ENCODE measurements around the gene PKIG. TPM values are rescaled to one million over a fixed set of nuclear protein-coding genes. Genes with fewer than 3 reads are reported as not detected.

PKIG gene
- total RNA-seq, 1 donor from 2014 or later: 32.2 TPM

GRCh38 chr20:44615876-44616603, 33.7 kb downstream of the PKIG start:
- peak; percentile 26 for FAIRE-seq
- DNase-seq (ENCODE audit: low spot score in 2 of 2): peak; percentile 49 to 65

DNA sequence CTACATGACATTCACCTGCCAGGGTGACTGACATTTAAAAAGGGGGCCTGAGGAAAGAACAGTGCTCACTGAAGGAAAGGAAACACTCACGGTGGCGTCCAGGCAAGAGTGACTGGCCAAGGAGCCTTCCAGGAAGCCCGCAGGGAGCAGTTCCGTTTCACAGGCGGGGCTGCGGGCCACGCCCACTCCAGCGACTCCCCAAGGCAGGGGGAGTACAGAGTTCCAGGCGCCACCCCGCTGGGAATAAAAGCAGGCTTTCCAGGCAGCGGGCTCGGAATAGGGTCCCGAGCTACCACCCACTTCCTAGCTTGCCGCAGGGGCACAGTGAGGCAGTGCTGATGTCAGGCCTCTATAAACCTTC, 34.2 kb downstream of the PKIG start:
- DNase-seq (ENCODE audit: low spot score in 2 of 2) (no peak), FAIRE-seq (no peak)

DNA sequence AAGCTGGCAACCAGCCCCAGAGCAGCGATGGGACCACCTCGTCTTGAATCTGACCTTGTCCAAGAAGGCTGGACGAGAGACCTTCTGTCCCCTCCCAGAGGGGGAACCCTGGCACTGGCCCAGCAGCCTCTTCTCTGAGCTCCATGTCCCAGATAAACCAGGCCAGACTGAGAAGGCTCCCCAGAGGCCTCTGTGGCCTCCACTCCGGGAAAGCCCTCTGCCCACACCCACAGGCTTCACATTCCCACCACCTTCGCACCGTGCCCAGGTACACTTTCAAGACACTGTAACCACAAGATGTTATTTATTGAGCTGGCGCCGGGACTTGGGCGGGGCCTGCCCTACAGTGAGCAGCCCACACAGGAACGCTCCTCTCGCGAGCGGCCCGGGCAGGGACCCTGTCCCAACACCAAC, 35.9 kb downstream of the PKIG start:
- FAIRE-seq (no peak), DNase-seq (ENCODE audit: low spot score in 2 of 2) (no peak)

DNA sequence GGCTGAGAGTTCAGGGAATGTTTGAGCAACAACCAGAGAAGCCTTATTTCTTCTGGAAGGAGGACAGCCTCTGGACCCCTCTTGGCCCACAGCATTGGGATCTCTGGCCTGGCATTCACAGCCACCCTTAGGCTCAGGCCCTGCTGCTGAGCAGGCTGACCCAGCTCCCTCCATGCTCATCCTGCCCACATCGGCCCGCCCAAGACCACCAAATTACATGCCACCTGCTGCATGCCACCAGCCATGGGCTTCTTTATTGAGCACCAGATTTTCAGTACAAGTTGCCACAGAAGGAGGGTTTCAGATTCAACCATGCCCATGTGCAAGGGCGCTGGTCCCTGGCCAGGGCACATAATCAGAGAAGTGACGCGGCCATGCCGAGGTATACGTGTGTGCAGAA, 36.9 kb downstream of the PKIG start:
- DNase-seq (ENCODE audit: low spot score in 2 of 2) (no peak), FAIRE-seq (no peak)

DNA sequence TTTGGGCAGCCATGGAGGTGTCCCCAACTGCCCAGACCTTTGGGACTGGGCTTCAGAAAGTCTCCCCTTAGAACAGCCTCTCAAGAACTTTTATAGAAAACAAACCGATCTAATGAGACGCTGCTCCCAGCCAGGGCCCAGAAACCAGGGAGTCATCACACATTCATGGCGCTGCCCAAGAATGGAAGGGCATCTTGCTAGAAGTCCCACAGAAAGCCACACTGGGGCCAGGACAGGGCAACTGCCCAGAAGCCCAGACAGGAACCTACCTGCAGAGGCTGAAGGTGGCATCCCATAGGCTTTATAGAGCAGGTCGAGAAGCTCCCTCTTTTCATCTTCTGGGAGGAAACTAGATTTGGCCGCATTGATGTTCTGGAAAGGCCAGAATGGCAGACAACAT, 37.7 kb downstream of the PKIG start:
- FAIRE-seq (no peak), DNase-seq (ENCODE audit: low spot score in 2 of 2) (no peak)

- no peak for FAIRE-seq
Measured at GRCh38 chr20:44621325-44621724, 38.9 kb downstream of the PKIG start.

DNA sequence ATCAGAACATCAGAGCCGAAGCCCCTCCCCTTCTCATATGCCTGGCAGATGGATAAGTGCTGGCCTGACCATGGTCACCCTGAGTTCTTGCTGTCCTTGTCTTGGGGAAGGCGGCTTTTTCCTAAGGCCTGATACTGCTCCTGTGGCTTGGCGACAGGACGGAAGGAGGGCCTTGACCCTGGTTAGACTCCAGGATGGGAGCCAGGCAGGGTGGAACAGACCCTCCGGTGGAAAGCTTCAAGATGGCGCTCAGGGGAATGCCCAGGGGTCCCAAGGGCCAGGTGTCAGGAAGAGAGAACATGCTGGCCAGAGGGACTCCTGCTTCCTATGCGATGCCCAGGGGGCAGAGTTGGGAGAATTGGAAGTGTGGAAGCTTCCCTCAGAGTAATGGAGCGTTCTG, 39.6 kb downstream of the PKIG start:
- FAIRE-seq (no peak), DNase-seq (ENCODE audit: low spot score in 2 of 2) (no peak)

More at GRCh38 chr20:44621325-44621724, 38.9 kb downstream of the PKIG start:
- DNase-seq (ENCODE audit: low spot score in 2 of 2): no peak

DNA sequence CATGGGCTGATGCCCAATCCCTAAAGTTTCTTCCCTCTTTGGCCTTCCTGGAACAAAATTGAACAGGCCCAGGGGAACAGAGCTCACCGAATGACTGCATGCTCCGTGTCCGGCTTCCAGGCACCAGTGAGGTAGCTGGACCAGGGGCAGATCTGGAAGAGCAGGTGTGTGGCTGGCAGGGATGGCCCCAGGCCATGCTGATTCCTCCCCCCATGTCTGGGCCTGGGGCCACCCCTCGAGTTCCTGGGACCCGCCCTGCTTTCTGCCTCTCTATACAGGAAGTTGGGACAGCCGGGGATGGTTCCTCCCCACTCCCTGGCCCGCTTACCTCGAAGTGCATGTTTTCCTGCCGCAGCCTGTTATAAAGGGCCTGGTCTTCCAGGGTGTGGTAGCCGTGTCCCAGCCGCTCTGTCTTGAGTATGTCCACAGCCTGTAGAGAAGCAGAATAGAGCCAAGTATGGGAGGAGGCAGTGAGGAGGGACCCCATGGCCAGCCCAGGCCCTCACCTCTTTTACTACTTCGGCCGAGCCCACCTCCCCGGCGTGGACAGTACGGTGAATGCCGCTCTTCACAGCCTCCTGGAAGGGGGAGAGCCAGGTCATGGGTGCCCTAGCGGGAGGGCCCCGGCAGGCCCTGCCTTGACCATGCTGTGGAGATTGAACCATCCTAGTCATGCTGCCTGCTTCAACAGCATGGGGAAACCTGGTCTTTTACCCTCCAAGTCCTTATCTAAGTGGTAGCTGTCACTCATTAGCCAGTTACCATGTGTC, 40.3 kb downstream of the PKIG start:
- no peak for FAIRE-seq
- no peak for DNase-seq (ENCODE audit: low spot score in 2 of 2)

GRCh38 chr20:44624152-44624551, 41.8 kb downstream of the PKIG start:
- no peak for FAIRE-seq
- no peak for DNase-seq (ENCODE audit: low spot score in 2 of 2)

- DNase-seq (ENCODE audit: low spot score in 2 of 2) (no peak), FAIRE-seq (no peak)
Measured at GRCh38 chr20:44624743-44625271, 42.4 kb downstream of the PKIG start.

- no peak for FAIRE-seq
Measured at GRCh38 chr20:44625361-44625760, 43.0 kb downstream of the PKIG start.

GRCh38 chr20:44626278-44626677, 43.9 kb downstream of the PKIG start:
- no peak for FAIRE-seq

More at GRCh38 chr20:44625361-44625760, 43.0 kb downstream of the PKIG start:
- DNase-seq (ENCODE audit: low spot score in 2 of 2): no peak

GRCh38 chr20:44627364-44628010, 45.1 kb downstream of the PKIG start:
- FAIRE-seq (no peak), DNase-seq (ENCODE audit: low spot score in 2 of 2) (no peak)

More at GRCh38 chr20:44626278-44626677, 43.9 kb downstream of the PKIG start:
- DNase-seq (ENCODE audit: low spot score in 2 of 2): no peak

- FAIRE-seq: no peak
- no peak for DNase-seq (ENCODE audit: low spot score in 2 of 2)
Measured at GRCh38 chr20:44629017-44629385, 46.6 kb downstream of the PKIG start.

GRCh38 chr20:44629542-44629941, 47.2 kb downstream of the PKIG start:
- DNase-seq (ENCODE audit: low spot score in 2 of 2) (no peak), FAIRE-seq (no peak)

- no peak for FAIRE-seq
- no peak for DNase-seq (ENCODE audit: low spot score in 2 of 2)
Measured at GRCh38 chr20:44630297-44630696, 47.9 kb downstream of the PKIG start.

DNA sequence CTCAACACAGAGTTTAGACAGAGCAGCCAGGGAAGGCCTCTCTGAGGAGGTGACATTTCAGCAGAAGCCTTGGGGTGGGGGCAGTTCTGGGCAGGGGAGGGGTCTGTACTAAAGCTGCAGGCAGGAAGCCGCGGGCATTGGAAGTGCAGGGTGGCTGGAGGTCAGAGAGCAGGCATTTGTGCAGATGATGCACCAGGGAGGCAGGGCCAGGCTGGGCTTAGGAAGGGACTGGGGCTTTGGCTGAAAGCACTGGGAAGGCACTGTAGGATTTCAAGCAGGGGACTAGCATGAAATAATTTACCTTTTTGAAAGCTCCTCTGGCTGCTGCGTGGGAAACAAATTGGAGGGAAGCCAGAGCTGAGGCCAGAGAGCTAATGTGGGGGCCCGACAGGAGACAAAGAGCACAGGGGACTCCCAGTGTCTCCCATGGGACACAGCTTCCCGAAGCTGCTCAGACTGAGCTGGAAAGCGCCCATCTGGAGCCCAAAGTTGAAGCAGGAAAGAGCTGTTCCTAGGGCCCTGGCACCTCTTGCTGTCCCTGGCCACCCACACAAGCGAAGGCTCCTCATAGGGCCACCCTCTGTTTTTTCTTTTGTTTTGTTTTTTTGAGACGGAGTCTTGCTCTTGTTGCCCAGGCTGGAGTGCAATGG, 49.8 kb downstream of the PKIG start:
- FAIRE-seq (no peak), DNase-seq (ENCODE audit: low spot score in 2 of 2) (no peak)

GRCh38 chr20:44633187-44633810, 50.9 kb downstream of the PKIG start:
- FAIRE-seq (no peak), DNase-seq (ENCODE audit: low spot score in 2 of 2) (no peak)

- FAIRE-seq: no peak
- no peak for DNase-seq (ENCODE audit: low spot score in 2 of 2)
Measured at GRCh38 chr20:44633872-44634600, 51.7 kb downstream of the PKIG start.

- no peak for FAIRE-seq
- no peak for DNase-seq (ENCODE audit: low spot score in 2 of 2)
Measured at GRCh38 chr20:44635877-44636276, 53.5 kb downstream of the PKIG start.
